HG03064 (cell line): ENCODE results near the gene OSTM1.
A peak's percentile ranks its signal among the peaks of the same experiment; 100 is the strongest.

Experiments used
- ATAC-seq: cut with Tn5 transposase; IDR thresholded peaks from one replicate; pipeline ENCODE4 v1.9.1; 2021; ENCODE audit warnings: low read depth; ENCODE audit not compliant: unreplicated experiment

The OSTM1 gene

GRCh38 chr6:108105571-108105970 is 31.0 kb upstream of the OSTM1 start:
- no peak for ATAC-seq

GRCh38 chr6:108102965-108103364 is 28.4 kb upstream of the OSTM1 start:
- ATAC-seq, result no peak

GRCh38 chr6:108100003-108100402 is 25.5 kb upstream of the OSTM1 start:
- no peak for ATAC-seq

- no peak for ATAC-seq
Observed at GRCh38 chr6:108097882-108098281, 23.3 kb upstream of the OSTM1 start.

GRCh38 chr6:108093781-108094300 is 19.3 kb upstream of the OSTM1 start:
- no peak for ATAC-seq

GRCh38 chr6:108091288-108091687 is 16.7 kb upstream of the OSTM1 start:
- no peak for ATAC-seq

- no peak for ATAC-seq
Observed at GRCh38 chr6:108083349-108083748, 8.8 kb upstream of the OSTM1 start.

GRCh38 chr6:108082539-108082938 is 8.0 kb upstream of the OSTM1 start:
- ATAC-seq, result no peak

GRCh38 chr6:108080010-108080780 is 5.7 kb upstream of the OSTM1 start:
- no peak for ATAC-seq

- ATAC-seq, result no peak
Observed at GRCh38 chr6:108078191-108078590, 3.6 kb upstream of the OSTM1 start.

GRCh38 chr6:108074057-108074358 is 533 bp downstream of the OSTM1 start:
- peak; percentile 55 for ATAC-seq

- ATAC-seq, result no peak
Observed at GRCh38 chr6:108071736-108072276, 2.7 kb downstream of the OSTM1 start.

GRCh38 chr6:108068618-108069017 is 5.9 kb downstream of the OSTM1 start:
- ATAC-seq, result no peak

GRCh38 chr6:108068182-108068581 is 6.4 kb downstream of the OSTM1 start:
- ATAC-seq, result no peak

- no peak for ATAC-seq
Observed at GRCh38 chr6:108052706-108053105, 21.8 kb downstream of the OSTM1 start.

- ATAC-seq, result no peak
Observed at GRCh38 chr6:108051481-108051880, 23.1 kb downstream of the OSTM1 start.

- ATAC-seq, result no peak
Observed at GRCh38 chr6:108039681-108040080, 34.9 kb downstream of the OSTM1 start.

- no peak for ATAC-seq
Observed at GRCh38 chr6:108036884-108037283, 37.7 kb downstream of the OSTM1 start.

- ATAC-seq, result no peak
Observed at GRCh38 chr6:108031968-108032367, 42.6 kb downstream of the OSTM1 start.

GRCh38 chr6:108030211-108030610 is 44.3 kb downstream of the OSTM1 start:
- no peak for ATAC-seq

GRCh38 chr6:108029226-108029921 is 45.2 kb downstream of the OSTM1 start:
- ATAC-seq, result no peak

- ATAC-seq, result no peak
Observed at GRCh38 chr6:108027594-108027993, 46.9 kb downstream of the OSTM1 start.
